WTC11 (cell line): Measurements from ENCODE around the gene PDIA6. TPM values are rescaled to one million over a fixed set of nuclear protein-coding genes. Genes with fewer than 3 reads are reported as not detected.

ENCODE experiments used
- ATAC-seq: fragments of 200-7000 bp; cut with Tn5 transposase; 2 replicates; pipeline ENCODE4 v1.10.0; 2021; ENCODE audit warnings: mild to moderate bottlenecking, moderate library complexity
- CTCF ChIA-PET: fragments of 300-600 bp; sonication (Branson Sonifier 250); formaldehyde crosslinking; loops from one replicate; lab custom pipeline; 2021; ENCODE audit warnings: antibody characterized with exemption; lab: Charles Lee
- POLR2A ChIA-PET: fragments of 350-600 bp; sonication (Branson Sonifier 250); formaldehyde crosslinking; loops from one replicate; lab custom pipeline; 2021; ENCODE audit warnings: antibody characterized with exemption; lab: Charles Lee
- DNase-seq: peaks from one replicate; pipeline ENCODE4 v3.0.0; 2021; ENCODE audit warnings: low spot score
- H3K27ac Mint-ChIP-seq: 2 replicates; pipeline ENCODE4 v1.8.0; 2021; ENCODE audit warnings: mixed read lengths
- H3K27me3 Mint-ChIP-seq: 2 replicates; pipeline ENCODE4 v1.8.0; 2021; ENCODE audit warnings: low read depth, mild to moderate bottlenecking, moderate library complexity, mixed read lengths
- H3K36me3 Mint-ChIP-seq: 2 replicates; pipeline ENCODE4 v1.8.0; 2021; ENCODE audit warnings: mixed read lengths
- H3K4me1 Mint-ChIP-seq: 2 replicates; pipeline ENCODE4 v1.8.0; 2022; ENCODE audit warnings: mixed read lengths
- H3K4me3 Mint-ChIP-seq: 2 replicates; pipeline ENCODE4 v1.8.0; 2021; ENCODE audit warnings: mild to moderate bottlenecking, moderate library complexity, mixed read lengths
- H3K9me3 Mint-ChIP-seq: 2 replicates; pipeline ENCODE4 v1.8.0; 2021; ENCODE audit warnings: mixed read lengths
- ATF1 ChIP-seq: sonication (generic); formaldehyde crosslinking; IDR thresholded peaks from 2 replicates; pipeline ENCODE4 v1.8.1; 2023; ENCODE audit warnings: mild to moderate bottlenecking, moderate library complexity, missing genetic modification reagents
- CDX4 ChIP-seq: fragments of 250-450 bp; sonication (Bioruptor Pico); IDR thresholded peaks from 2 replicates; pipeline ENCODE4 v1.9.0; 2021; ENCODE audit warnings: moderate library complexity, mild to moderate bottlenecking, inconsistent platforms, borderline replicate concordance
- E2F4 ChIP-seq: sonication (generic); formaldehyde crosslinking; IDR thresholded peaks from 2 replicates; pipeline ENCODE4 v1.8.1; 2022; ENCODE audit warnings: low read depth, mild to moderate bottlenecking, moderate library complexity, missing genetic modification reagents, borderline replicate concordance
- FOXP1 ChIP-seq: sonication (generic); formaldehyde crosslinking; IDR thresholded peaks from 2 replicates; pipeline ENCODE4 v1.8.0; 2022; ENCODE audit warnings: missing genetic modification reagents, mild to moderate bottlenecking, moderate library complexity, borderline replicate concordance
- GTF2I ChIP-seq: fragments of 250-450 bp; sonication (Bioruptor Pico); conservative IDR thresholded peaks from 2 replicates; pipeline ENCODE4 v1.4.0; 2021; ENCODE audit warnings: mild to moderate bottlenecking
- HMGA2 ChIP-seq: fragments of 250-450 bp; sonication (Bioruptor Pico); IDR thresholded peaks from 2 replicates; pipeline ENCODE4 v1.4.0; 2021; ENCODE audit warnings: mild to moderate bottlenecking, moderate library complexity
- NFE2L1 ChIP-seq: sonication (generic); formaldehyde crosslinking; IDR thresholded peaks from 2 replicates; pipeline ENCODE4 v1.8.1; 2023; ENCODE audit warnings: missing genetic modification reagents
- PRRX2 ChIP-seq: fragments of 250-450 bp; sonication (Bioruptor Pico); IDR thresholded peaks from 2 replicates; pipeline ENCODE4 v1.8.0; 2021; ENCODE audit warnings: mild to moderate bottlenecking
- SOX15 ChIP-seq: fragments of 250-450 bp; sonication (Bioruptor Pico); IDR thresholded peaks from 2 replicates; pipeline ENCODE4 v1.9.0; 2021; ENCODE audit warnings: mild to moderate bottlenecking
- USF1 ChIP-seq: sonication (generic); formaldehyde crosslinking; IDR thresholded peaks from 2 replicates; pipeline ENCODE4 v1.8.0; 2022; ENCODE audit warnings: mild to moderate bottlenecking, missing genetic modification reagents
- USF2 ChIP-seq: sonication (generic); formaldehyde crosslinking; IDR thresholded peaks from 2 replicates; pipeline ENCODE4 v1.8.1; 2023; ENCODE audit warnings: mild to moderate bottlenecking, missing genetic modification reagents, moderate library complexity
- ZBTB21 ChIP-seq: sonication (generic); formaldehyde crosslinking; IDR thresholded peaks from 2 replicates; pipeline ENCODE4 v1.8.1; 2023; ENCODE audit warnings: mild to moderate bottlenecking, missing genetic modification reagents, borderline replicate concordance
- ZNF512 ChIP-seq: sonication (generic); formaldehyde crosslinking; IDR thresholded peaks from 2 replicates; pipeline ENCODE4 v1.8.1; 2022; ENCODE audit warnings: missing genetic modification reagents, borderline replicate concordance
- total RNA-seq: library from RNA; stranded (reverse); gene quantifications from 3 replicates; pipeline ENCODE4 v1.2.3, GENCODE V29; 2021
- TF ChIP-seq, protein P1 (sequence below): sonication (generic); formaldehyde crosslinking; IDR thresholded peaks from 2 replicates; pipeline ENCODE4 v1.8.1; 2023; ENCODE audit warnings: mild to moderate bottlenecking, missing genetic modification reagents, borderline replicate concordance
- TF ChIP-seq, protein P2 (sequence below): sonication (generic); formaldehyde crosslinking; IDR thresholded peaks from 2 replicates; pipeline ENCODE4 v1.8.0; 2022; ENCODE audit warnings: mild to moderate bottlenecking, missing genetic modification reagents
- TF ChIP-seq, protein P3 (sequence below): sonication (generic); formaldehyde crosslinking; IDR thresholded peaks from 2 replicates; pipeline ENCODE4 v1.8.1; 2022; ENCODE audit warnings: mild to moderate bottlenecking, moderate library complexity, missing genetic modification reagents
- TF ChIP-seq, protein P4 (sequence below): sonication (generic); formaldehyde crosslinking; IDR thresholded peaks from 2 replicates; pipeline ENCODE4 v1.8.0; 2022; ENCODE audit warnings: missing genetic modification reagents
- TF ChIP-seq, protein P5 (sequence below): sonication (generic); formaldehyde crosslinking; IDR thresholded peaks from 2 replicates; pipeline ENCODE4 v1.8.1; 2023; ENCODE audit warnings: mild to moderate bottlenecking, missing genetic modification reagents
- TF ChIP-seq, protein P6 (sequence below): sonication (generic); formaldehyde crosslinking; IDR thresholded peaks from 2 replicates; pipeline ENCODE4 v1.8.1; 2022; ENCODE audit warnings: low read depth, missing genetic modification reagents, borderline replicate concordance

Gene PDIA6
- total RNA-seq, 1 experiment from 2014 or later, result 331 TPM

DNA sequence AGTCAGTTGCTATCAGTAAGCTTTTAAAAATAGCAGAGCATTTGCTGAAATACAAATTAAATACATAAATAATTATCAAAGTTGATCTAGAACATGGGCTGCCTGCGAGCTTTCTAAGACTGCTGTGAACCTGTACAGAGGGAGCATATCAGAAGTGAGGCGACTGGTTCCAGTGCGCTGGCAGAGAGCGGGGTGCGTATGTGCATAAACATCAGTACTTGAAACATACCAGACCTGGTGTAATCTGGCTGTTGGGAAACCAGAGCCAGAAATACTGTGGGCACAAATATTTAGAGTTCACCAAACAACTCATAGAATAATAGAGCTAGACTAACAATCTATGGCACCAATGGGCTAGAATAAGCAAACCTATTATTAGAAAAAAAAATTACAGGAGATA, 27.3 kb downstream of the PDIA6 start (continued):
- TF ChIP-seq, protein P1, sequence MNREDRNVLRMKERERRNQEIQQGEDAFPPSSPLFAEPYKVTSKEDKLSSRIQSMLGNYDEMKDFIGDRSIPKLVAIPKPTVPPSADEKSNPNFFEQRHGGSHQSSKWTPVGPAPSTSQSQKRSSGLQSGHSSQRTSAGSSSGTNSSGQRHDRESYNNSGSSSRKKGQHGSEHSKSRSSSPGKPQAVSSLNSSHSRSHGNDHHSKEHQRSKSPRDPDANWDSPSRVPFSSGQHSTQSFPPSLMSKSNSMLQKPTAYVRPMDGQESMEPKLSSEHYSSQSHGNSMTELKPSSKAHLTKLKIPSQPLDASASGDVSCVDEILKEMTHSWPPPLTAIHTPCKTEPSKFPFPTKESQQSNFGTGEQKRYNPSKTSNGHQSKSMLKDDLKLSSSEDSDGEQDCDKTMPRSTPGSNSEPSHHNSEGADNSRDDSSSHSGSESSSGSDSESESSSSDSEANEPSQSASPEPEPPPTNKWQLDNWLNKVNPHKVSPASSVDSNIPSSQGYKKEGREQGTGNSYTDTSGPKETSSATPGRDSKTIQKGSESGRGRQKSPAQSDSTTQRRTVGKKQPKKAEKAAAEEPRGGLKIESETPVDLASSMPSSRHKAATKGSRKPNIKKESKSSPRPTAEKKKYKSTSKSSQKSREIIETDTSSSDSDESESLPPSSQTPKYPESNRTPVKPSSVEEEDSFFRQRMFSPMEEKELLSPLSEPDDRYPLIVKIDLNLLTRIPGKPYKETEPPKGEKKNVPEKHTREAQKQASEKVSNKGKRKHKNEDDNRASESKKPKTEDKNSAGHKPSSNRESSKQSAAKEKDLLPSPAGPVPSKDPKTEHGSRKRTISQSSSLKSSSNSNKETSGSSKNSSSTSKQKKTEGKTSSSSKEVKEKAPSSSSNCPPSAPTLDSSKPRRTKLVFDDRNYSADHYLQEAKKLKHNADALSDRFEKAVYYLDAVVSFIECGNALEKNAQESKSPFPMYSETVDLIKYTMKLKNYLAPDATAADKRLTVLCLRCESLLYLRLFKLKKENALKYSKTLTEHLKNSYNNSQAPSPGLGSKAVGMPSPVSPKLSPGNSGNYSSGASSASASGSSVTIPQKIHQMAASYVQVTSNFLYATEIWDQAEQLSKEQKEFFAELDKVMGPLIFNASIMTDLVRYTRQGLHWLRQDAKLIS, result no peak
- TF ChIP-seq PRRX2 (CRISPR knock-in tag) (no peak), ZNF512 (CRISPR knock-in tag) (no peak), USF1 (CRISPR knock-in tag) (no peak), E2F4 (CRISPR knock-in tag) (no peak), ZBTB21 (CRISPR knock-in tag) (no peak), CDX4 (CRISPR knock-in tag) (no peak), NFE2L1 (CRISPR knock-in tag) (no peak), USF2 (CRISPR knock-in tag) (no peak), FOXP1 (no peak), SOX15 (CRISPR knock-in tag) (no peak)
- TF ChIP-seq, protein P2, sequence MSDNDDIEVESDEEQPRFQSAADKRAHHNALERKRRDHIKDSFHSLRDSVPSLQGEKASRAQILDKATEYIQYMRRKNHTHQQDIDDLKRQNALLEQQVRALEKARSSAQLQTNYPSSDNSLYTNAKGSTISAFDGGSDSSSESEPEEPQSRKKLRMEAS (CRISPR knock-in tag), result no peak
- TF ChIP-seq, protein P3, sequence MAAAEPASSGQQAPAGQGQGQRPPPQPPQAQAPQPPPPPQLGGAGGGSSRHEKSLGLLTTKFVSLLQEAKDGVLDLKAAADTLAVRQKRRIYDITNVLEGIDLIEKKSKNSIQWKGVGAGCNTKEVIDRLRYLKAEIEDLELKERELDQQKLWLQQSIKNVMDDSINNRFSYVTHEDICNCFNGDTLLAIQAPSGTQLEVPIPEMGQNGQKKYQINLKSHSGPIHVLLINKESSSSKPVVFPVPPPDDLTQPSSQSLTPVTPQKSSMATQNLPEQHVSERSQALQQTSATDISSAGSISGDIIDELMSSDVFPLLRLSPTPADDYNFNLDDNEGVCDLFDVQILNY (CRISPR knock-in tag), result no peak

DNA sequence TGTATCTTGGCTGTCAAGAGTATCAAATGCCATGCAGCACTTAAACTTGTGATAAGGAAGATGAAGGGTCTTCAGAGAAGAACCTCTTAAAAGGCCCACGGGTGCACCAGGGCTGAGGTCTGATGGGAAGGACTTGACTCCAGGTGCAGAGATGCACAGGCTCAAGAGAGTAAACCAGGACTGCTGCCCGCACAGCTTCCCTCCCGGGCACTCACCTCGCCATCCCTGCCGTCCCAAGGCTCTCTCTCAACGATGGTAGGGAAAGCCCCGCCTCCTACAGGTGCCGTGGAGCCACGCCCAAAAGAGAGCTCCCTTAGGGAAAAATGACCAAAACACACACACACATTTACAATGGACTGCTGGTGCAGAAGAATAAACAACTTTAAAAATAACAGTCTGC, 27.9 kb downstream of the PDIA6 start:
- H3K27ac Mint-ChIP-seq, result no peak overlapping the region
- no peak for DNase-seq
- H3K4me3 Mint-ChIP-seq, result no peak overlapping the region
- CTCF ChIA-PET, result interaction anchor here (0.6 to 1.1 kb wide), 2 partner anchors 33 to 96 kb away, joined by 4 to 6 read pairs; no protein-coding TSS in a partner anchor
- H3K36me3 Mint-ChIP-seq, result peaks cover 91% of the 10 kb centered on the region
- H3K27me3 Mint-ChIP-seq, result no peaks in the 10 kb centered on the region
- no peaks in the 10 kb centered on the region for H3K4me1 Mint-ChIP-seq
- POLR2A ChIA-PET, result no interaction called here
- no peak for ATAC-seq
- H3K9me3 Mint-ChIP-seq, result no peaks in the 10 kb centered on the region
- TF ChIP-seq GTF2I (no peak), ATF1 (no peak), HMGA2 (CRISPR knock-in tag) (no peak), NFE2L1 (CRISPR knock-in tag) (no peak)
- TF ChIP-seq, protein P4, sequence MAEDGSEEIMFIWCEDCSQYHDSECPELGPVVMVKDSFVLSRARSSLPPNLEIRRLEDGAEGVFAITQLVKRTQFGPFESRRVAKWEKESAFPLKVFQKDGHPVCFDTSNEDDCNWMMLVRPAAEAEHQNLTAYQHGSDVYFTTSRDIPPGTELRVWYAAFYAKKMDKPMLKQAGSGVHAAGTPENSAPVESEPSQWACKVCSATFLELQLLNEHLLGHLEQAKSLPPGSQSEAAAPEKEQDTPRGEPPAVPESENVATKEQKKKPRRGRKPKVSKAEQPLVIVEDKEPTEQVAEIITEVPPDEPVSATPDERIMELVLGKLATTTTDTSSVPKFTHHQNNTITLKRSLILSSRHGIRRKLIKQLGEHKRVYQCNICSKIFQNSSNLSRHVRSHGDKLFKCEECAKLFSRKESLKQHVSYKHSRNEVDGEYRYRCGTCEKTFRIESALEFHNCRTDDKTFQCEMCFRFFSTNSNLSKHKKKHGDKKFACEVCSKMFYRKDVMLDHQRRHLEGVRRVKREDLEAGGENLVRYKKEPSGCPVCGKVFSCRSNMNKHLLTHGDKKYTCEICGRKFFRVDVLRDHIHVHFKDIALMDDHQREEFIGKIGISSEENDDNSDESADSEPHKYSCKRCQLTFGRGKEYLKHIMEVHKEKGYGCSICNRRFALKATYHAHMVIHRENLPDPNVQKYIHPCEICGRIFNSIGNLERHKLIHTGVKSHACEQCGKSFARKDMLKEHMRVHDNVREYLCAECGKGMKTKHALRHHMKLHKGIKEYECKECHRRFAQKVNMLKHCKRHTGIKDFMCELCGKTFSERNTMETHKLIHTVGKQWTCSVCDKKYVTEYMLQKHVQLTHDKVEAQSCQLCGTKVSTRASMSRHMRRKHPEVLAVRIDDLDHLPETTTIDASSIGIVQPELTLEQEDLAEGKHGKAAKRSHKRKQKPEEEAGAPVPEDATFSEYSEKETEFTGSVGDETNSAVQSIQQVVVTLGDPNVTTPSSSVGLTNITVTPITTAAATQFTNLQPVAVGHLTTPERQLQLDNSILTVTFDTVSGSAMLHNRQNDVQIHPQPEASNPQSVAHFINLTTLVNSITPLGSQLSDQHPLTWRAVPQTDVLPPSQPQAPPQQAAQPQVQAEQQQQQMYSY (CRISPR knock-in tag), result no peak
- TF ChIP-seq, protein P5, sequence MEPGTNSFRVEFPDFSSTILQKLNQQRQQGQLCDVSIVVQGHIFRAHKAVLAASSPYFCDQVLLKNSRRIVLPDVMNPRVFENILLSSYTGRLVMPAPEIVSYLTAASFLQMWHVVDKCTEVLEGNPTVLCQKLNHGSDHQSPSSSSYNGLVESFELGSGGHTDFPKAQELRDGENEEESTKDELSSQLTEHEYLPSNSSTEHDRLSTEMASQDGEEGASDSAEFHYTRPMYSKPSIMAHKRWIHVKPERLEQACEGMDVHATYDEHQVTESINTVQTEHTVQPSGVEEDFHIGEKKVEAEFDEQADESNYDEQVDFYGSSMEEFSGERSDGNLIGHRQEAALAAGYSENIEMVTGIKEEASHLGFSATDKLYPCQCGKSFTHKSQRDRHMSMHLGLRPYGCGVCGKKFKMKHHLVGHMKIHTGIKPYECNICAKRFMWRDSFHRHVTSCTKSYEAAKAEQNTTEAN (CRISPR knock-in tag), result no peak
- TF ChIP-seq, protein P6, sequence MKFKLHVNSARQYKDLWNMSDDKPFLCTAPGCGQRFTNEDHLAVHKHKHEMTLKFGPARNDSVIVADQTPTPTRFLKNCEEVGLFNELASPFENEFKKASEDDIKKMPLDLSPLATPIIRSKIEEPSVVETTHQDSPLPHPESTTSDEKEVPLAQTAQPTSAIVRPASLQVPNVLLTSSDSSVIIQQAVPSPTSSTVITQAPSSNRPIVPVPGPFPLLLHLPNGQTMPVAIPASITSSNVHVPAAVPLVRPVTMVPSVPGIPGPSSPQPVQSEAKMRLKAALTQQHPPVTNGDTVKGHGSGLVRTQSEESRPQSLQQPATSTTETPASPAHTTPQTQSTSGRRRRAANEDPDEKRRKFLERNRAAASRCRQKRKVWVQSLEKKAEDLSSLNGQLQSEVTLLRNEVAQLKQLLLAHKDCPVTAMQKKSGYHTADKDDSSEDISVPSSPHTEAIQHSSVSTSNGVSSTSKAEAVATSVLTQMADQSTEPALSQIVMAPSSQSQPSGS (CRISPR knock-in tag), result no peak
